Caki2 (cell line): ENCODE results near the gene E4F1. TPM values are rescaled to one million over a fixed set of nuclear protein-coding genes. Genes with fewer than 3 reads are reported as not detected.

Source experiments
- DNase-seq: peaks from one replicate; pipeline ENCODE4 v3.0.0-alpha.2; 2015; ENCODE audit warnings: low read depth
- in situ Hi-C: cut with HindIII; loops from 2 replicates; pipeline ENCODE4 v1.10.0; 2016; ENCODE audit warnings: low sequenced_read_pairs, low pct_unique_long_range_greater_than_20kb, mixed read lengths
- total RNA-seq: library from RNA; depleted of rRNA; stranded (reverse); fragments of >200 nt; shearing (Covaris generic); gene quantifications from 2 replicates; pipeline ENCODE4 v1.2.3, GENCODE V29; 2014; ENCODE audit warnings: low replicate concordance; rRNA removed

Gene E4F1
- total RNA-seq, 1 experiment from 2014 or later, result 45.6 TPM

DNA sequence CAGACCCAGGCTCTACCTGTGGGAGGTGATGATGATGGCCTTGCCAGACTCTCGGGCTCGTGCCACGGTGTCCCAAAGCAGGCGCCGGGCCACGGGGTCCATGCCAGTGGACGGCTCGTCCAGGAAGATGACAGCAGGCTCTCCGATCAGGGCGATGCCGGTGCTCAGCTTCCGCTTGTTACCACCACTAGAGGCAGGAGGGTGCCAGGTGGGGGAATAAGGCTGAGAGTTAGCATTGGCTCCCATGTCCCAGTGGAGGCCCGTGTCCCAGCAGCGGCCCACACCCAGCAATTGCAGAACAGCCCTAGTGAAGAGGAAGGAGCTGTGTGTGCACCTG, 54.8 kb downstream of the E4F1 start:
- no peak for DNase-seq

DNA sequence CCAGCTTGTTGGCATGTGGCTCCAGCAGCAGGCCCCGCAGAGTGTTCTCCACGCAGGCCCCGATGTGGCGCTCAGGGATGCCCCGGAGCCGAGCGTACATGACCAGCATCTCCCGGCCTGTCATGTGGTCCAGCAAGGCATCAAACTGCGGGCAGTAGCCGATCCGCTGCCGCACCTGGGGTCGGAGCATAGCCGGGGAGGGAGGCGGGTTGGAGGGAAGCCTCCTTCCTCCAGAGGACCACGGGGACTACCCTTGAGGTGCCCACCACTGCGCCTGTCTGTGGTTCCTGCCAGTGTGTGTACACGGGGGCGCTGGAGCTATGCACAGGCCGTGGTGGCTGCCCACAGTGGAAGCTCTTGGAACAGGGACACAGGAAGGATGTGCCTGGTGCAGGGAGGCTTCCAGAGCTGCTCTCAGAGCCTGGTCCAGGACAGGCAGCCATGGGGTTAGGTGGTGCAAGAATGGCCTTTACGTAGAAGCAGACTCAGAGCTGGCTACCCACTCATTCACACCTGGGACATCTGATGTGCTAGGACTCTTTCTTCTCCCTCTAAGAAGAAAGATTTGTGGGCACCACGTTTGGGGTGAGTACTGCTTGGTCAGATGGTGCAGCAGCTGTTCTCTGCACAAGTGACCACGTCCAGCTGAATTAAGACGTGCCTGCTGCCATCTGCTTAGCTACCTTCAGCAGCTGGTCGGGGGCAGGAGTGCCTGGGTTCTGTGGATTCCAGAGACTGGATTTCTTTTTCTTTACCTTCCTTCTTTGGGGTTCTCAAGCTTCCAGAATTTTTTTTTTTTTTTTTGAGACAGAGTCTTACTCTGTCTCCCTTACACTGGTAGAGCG, 55.8 kb downstream of the E4F1 start:
- no peak for DNase-seq
- in situ Hi-C loops, result no loop called here

More for the DNA sequence above, 54.8 kb downstream of the E4F1 start:
- in situ Hi-C loops, result no loop called here

DNA sequence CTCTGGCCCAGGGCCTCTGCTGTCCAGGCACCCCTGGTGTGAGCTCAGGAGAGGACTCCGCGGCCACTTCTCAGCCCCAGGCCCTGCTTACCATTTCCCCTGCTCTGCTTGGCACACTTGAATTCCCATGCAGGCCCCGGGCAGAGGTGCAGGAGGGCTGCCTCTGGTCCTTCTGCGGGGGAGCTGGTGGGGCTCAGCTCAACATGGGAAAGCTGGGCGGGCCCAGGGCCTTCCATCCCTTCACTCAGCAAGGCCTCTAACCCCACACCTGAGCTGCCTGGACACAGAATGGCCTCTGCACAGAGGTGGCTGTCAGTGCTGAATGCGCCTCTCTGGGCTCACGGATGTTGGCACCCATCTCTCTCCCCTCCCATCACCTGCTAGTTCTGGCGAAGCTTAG, 57.1 kb downstream of the E4F1 start:
- DNase-seq, result no peak
- in situ Hi-C loops, result no loop called here

- in situ Hi-C loops, result no loop called here
Measured at GRCh38 chr16:2280981-2281542, 57.7 kb downstream of the E4F1 start.

GRCh38 chr16:2282262-2282661, 58.9 kb downstream of the E4F1 start:
- in situ Hi-C loops, result no loop called here
- DNase-seq, result no peak

More at GRCh38 chr16:2280981-2281542, 57.7 kb downstream of the E4F1 start:
- no peak for DNase-seq

- DNase-seq, result no peak
- in situ Hi-C loops, result no loop called here
Measured at GRCh38 chr16:2282866-2283555, 59.6 kb downstream of the E4F1 start.

- DNase-seq, result no peak
- in situ Hi-C loops, result no loop called here
Measured at GRCh38 chr16:2284001-2284770, 60.8 kb downstream of the E4F1 start.

- DNase-seq, result no peak
- in situ Hi-C loops, result no loop called here
Measured at GRCh38 chr16:2284797-2285576, 61.6 kb downstream of the E4F1 start.

Other genes starting within 250 kb of the E4F1 start
- gene NOXO1, start 242.1 kb upstream of the E4F1 start, total RNA-seq, result 0.24 TPM in 1 of 2 replicates, not detected in the other
- gene GFER, start 239.4 kb upstream of the E4F1 start, total RNA-seq, result 55.9 and 56.8 TPM in 2 replicates
- 37.8 and 44.9 TPM in 2 replicates for gene SYNGR3, start 233.6 kb upstream of the E4F1 start, total RNA-seq
- 45.0 and 89.3 TPM in 2 replicates for gene ZNF598, start 213.8 kb upstream of the E4F1 start, total RNA-seq
- not detected in 2 replicates for gene NPW, start 203.8 kb upstream of the E4F1 start, total RNA-seq
- 30.3 and 32.4 TPM in 2 replicates for gene NHERF2, start 196.7 kb upstream of the E4F1 start, total RNA-seq
- gene NTHL1, start 175.8 kb upstream of the E4F1 start, total RNA-seq, result 129 and 148 TPM in 2 replicates
- gene TSC2, start 175.6 kb upstream of the E4F1 start, total RNA-seq, result 22.3 and 31.5 TPM in 2 replicates
- gene PKD1, start 87.7 kb upstream of the E4F1 start, total RNA-seq, result 37.4 and 84.9 TPM in 2 replicates
- 8.9 and 9.5 TPM in 2 replicates for gene RAB26, start 75.0 kb upstream of the E4F1 start, total RNA-seq
- 94.4 and 101 TPM in 2 replicates for gene TRAF7, start 67.8 kb upstream of the E4F1 start, total RNA-seq
- 0.03 TPM in 1 of 2 replicates, not detected in the other for gene CASKIN1, start 27.0 kb upstream of the E4F1 start, total RNA-seq
- 81.6 and 90.5 TPM in 2 replicates for gene MLST8, start 18.1 kb upstream of the E4F1 start, total RNA-seq
- 0.12 and 1.1 TPM in 2 replicates for gene BRICD5, start 12.7 kb upstream of the E4F1 start, total RNA-seq
- 59.6 and 78.5 TPM in 2 replicates for gene PGP, start 8.8 kb upstream of the E4F1 start, total RNA-seq
- 0.98 TPM in 1 of 2 replicates, not detected in the other for gene DNASE1L2, start 12.9 kb downstream of the E4F1 start, total RNA-seq
- 120 and 165 TPM in 2 replicates for gene ECI1, start 28.0 kb downstream of the E4F1 start, total RNA-seq
- 151 and 155 TPM in 2 replicates for gene RNPS1, start 44.5 kb downstream of the E4F1 start, total RNA-seq
- 18.0 and 22.4 TPM in 2 replicates for gene ABCA3, start 117.1 kb downstream of the E4F1 start, total RNA-seq
- 36.9 and 40.3 TPM in 2 replicates for gene CCNF, start 205.9 kb downstream of the E4F1 start, total RNA-seq
- 37.3 and 39.9 TPM in 2 replicates for gene TEDC2, start 236.5 kb downstream of the E4F1 start, total RNA-seq
- not detected in 2 replicates for gene NTN3, start 247.7 kb downstream of the E4F1 start, total RNA-seq